Stimulated activated CD4-positive, alpha-beta T cell treated with anti-CD3 and anti-CD28 coated beads, Interleukin-2, amount 100 ng/mL, for 48 hours (primary cell): ENCODE measurements around the gene AKR1A1.
"Not testable (repeated sequence)": the region's sequence is repeated elsewhere in the genome, so short reads cannot be mapped to it uniquely, and the experiment has no call there.

ENCODE experiments used
- DNase-seq, 2 donors: peaks; one replicate each; pipeline ENCODE4 v3.0.0-alpha.2; 2020

AKR1A1 gene

DNA sequence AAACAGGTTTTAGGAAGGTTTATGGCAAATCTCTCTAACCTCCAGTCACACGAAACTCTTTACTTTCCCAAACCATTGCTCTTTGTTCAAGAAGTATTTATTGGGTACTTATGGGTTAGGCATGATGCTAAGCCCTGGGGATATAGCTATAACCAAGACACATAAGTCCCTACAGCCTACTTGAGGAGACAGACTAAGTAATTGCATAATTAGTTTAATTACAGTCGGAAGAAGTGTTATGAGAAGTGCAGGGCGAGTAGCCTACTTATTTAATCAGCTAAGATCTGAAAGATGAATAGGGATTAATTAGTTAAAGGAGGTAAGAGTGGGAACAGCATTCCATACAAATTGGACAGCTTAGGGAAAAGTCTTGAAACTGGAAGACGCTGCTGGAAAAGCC lies 20.0 kb downstream of the AKR1A1 start:
- no peak for DNase-seq

DNA sequence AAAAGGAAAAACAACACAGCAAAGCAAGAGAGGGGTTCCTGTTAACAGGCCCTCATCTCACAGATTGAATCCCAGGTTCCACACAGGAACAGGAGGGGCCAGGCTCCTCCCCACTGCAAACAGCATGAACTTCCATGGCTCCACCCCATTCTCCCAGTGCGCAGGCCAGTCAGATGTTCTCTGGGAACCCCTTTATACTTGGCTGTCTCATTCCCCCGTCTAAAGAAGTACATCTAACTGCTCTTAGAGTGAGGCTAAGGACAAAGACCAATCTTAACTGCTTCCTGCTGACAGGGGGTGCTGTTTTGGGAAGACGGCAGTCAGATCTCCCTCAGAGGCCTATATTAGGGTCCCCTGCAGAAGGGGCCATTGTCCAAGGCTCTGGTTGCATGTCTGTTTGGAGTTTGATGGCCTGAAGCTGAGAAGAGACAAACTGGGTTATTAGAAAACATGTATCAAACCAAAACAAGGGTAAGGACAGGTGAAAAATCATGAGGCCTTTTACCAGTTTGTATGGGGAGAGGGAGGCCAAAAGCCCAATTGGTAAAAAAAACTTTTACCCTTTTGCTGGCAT lies 22.7 kb downstream of the AKR1A1 start:
- no peak for DNase-seq

DNA sequence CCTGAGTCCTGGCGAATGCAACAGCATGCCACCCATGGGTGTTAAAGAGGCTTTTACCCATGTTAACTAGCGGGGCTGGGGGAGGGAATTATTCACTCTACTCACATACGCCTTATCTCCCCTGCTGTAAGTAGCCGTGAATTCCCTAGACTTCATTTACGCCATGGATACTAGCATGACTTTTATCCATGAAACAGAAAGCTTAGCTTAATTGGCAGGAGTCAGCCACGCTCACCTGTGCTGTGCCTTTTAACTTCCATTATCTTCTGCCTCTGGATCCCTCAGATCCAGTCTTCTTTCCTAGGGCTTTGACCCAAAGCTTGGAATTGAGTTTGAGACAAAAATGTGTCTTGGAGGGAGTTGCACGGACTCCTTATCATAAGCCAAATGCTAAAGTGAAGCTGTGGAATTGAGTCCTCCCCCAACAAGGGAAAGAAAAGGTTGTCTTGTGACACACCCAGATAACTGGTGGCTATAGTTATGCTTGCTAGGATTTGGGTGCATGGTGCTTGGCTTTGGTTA lies 23.5 kb downstream of the AKR1A1 start:
- DNase-seq = no peak

DNA sequence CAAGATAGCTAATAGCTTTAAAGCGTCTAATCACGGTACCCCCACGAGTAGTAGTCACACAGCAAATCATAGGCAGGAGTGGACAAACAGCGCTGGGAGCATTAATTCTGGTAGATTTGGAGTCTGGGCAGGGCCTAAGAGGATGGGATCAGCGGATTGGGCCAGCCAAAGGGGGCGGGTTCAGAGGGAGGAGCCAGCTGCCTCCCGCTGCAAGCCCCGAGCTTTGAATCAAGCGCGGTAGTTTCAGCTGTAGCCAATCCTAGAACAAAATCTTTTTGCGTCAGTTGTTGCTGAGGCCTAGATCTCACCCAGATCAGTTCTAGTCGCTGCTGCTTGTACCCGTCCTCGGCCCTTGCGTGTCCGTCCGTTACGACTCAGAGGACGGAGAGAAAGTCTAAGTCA lies 32.6 kb downstream of the AKR1A1 start:
- DNase-seq = peak; percentile 87

DNA sequence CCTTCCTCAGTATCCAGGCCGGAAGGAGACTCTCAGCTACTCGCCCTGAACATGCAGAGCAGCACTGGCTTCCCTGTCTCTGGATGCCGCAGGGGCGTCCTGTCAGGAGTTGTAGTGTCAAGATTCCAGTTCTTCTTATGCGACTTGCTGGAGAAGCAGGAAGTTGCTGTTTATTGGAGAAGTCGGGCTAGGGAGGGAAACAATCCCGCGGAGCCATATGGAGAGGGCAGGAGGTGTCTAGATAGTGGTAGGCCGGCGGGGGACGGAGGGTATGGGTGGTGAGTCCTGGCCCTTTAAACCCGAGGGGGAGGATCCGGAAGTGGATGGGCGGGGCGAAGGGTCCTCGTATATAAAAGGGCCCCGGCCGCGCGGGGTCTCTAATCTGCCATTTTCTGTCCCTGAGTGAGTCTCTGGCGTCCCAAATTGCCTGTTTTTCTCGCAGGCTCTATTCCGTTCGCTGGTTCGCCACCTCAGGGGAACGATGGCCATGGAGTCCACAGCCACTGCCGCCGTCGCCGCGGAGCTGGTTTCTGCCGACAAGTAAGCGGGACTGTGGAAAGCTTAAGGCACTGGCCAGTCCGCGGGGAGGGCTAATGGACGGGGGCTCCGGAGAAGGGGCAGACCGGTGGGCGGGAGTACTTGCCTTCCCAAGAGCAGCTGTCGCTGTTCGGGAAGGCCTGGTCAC lies 33.2 kb downstream of the AKR1A1 start, which contains the start of gene NASP:
NASP (plus strand) TSS at position 376 of the 685 bp plus-strand sequence; CDS start at position 482, 106 bp downstream.
- DNase-seq = peak; percentile 94 to 96

DNA sequence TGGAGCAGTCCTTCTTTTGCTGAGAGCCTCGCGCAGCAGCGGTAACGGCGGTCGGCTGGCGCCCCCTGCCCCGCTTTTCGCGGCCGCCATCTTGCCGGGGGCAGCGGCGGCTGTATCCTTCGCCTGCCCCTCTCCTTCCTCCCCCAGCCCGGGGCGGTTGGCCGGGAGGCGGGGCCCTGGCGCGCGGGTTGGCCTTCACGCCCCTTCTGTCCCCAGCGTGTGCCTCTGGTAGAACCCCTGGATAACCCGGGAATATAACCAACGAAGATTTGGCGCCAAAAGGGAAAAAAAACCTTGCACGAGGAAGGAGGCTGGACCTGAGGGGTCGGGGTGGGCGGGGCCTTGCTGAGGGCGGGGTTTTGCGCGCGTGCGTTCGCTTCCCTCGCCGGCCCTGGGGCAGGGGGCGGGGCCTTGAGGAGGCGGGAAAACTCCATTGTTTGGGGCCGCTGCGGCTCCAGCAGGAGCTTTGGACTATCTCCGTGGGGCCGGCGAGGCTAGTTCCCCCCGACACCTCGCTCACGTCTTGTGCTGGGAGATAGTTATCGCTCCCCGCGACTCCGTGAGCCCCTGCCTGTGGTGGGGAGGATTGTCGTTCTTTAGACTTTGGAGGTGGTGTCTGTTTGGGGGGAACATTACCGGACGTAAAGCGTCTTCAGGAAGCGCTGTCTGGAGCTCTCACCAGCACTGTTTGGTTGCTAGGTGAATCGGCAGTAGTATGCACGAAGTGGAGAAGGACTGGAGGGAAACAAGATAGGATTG lies 33.9 kb downstream of the AKR1A1 start:
- DNase-seq = peak; percentile 83 to 86

DNA sequence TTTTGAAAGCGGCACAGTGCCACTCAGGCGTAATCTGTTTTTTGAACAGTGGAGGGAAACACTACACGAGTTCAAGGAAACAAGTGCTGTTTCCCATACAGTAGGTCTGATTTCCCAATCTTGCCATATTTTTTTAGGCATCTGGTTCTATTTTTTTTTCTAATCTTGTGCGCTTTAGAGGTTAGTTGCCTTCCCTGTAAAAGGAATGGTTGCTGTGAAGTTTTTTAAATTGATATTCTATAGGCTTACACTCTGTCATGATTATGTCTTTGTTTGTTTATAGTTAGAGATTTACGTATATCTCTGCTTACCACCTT lies 34.4 kb downstream of the AKR1A1 start:
- DNase-seq = no peak

DNA sequence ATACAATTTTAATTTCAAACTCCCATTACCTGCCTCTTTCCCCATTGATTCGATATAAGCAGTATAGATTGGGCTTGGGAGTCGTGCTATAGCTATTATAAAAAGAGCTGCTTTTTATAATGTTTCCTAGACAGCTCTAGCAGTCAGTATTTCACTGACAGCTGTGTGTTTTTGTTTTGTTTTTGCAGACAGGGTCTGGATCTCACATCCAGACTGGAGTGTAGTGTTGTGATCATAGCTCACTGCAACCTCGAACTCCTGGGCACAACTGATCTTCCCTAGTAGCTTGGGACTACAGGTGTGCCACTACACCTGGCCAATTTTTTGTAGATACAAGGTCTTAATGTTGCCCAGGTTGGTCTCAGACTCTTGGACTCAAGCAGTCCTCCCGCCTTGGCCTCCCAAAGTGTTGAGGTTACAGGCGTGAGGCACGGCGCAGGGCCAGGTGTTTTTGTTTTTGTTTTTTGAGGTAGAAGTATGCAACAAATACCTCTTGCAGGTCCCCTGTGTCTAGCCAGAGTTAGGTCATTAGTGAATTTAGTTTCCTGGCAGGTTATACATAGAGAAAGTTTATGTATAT lies 35.0 kb downstream of the AKR1A1 start:
- no peak for DNase-seq

DNA sequence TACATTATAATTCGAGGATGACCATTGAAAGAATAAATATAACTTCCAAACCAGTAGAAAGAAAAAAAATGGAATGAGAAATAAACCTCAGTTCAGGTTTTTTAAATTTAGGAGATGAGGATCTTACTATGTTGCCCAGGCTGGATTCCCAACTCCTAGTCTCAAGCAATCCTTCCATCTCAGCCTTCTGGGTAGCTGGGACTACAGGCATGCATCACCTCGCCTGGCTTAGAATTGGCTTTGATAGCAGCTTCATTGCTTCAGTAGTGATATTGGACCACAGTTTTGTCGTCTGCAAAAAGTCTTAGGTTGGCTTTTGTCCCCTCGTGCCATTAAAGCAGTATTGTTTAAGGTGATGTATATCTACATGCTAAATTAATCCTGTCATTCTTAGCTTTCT lies 36.1 kb downstream of the AKR1A1 start:
- no peak for DNase-seq

DNA sequence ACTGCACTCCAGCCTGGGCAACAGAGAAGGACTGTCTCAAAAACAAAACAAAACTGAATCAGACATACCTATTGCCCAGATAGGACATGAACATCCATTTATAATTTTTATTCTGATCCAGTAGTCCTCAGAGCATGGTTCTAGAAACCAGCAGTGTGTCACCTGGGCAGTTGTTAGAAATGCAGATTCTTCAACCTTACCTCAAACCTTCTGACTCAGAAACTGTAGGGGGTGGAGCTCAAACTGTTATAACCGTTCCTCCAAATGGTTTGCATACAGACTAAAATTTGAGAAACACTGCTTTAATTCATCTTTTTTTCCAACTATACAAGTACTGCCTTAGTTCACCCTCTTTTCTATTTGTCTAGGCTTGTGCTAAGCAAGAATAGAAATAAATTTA lies 39.2 kb downstream of the AKR1A1 start:
- no peak for DNase-seq

DNA sequence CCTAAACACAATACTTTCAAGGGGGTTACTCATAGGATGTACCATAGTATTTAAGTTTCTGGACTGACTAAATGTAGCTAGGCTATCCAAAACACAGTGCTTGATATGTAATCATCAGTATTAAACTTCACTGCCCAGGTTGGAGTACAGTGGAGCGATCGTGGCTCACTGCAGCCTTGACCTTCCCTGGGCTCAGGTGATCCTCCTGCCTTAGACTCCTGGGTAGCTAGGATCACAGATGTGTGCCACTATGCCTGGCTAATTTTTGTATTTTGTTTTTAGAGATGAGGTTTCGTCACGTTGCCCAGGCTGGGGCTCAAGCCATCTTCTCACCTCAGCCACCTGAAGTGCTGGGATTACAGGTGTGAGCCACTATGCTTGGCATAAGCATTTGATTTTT lies 43.8 kb downstream of the AKR1A1 start:
- DNase-seq = no peak

DNA sequence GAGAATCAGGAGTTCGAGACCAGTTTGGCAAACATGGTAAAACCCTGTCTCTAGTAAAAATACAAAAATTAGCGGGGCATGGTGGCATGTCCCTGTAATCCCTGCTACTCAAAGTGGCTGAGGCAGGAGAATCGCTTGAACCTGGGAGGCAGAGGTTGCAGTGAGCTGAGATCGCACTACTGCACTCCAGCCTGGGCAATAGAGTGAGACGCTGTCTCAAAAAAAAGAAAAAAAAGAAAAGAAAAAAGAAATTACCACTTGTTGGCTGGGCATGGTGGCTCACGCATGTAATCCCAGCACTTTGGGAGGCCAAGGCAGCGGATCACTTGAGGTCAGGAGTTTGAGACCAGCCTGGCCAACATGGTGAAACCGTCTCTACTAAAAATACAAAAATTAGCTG lies 46.1 kb downstream of the AKR1A1 start:
- DNase-seq = not testable (repeated sequence)

DNA sequence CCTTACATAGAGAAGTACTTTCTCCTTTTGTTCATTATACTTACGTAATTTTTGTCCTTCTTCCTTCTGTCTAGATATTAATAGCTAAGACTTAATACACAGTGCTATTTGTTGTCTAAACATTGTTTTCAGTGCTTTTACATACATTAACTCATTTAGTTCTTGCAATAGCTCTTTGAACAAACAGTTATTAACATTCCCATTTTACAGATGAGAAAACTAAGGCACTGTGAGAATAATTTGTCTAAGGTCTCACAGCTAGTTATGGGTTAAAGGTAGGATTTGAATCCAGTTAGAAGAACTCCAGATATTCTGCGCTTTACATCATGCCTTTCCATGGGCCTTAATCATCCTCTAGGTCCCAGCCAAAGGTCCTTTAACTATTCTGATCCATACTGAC lies 53.6 kb downstream of the AKR1A1 start:
- DNase-seq = no peak

DNA sequence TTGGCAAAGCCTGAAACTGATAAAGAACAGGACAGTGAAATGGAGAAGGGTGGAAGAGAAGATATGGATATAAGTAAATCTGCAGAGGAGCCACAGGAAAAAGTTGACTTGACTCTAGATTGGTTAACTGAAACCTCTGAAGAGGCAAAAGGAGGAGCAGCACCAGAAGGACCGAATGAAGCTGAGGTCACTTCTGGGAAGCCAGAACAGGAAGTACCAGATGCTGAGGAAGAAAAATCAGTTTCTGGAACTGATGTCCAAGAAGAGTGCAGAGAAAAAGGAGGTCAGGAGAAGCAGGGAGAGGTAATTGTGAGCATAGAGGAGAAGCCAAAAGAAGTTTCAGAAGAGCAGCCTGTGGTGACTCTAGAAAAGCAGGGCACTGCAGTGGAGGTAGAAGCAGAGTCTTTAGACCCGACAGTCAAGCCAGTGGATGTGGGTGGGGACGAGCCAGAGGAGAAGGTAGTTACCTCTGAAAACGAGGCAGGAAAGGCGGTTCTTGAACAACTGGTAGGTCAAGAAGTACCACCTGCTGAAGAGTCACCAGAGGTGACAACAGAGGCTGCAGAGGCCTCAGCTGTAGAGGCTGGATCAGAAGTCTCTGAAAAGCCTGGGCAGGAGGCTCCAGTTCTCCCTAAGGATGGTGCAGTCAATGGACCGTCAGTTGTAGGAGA lies 56.9 kb downstream of the AKR1A1 start:
- no peak for DNase-seq

DNA sequence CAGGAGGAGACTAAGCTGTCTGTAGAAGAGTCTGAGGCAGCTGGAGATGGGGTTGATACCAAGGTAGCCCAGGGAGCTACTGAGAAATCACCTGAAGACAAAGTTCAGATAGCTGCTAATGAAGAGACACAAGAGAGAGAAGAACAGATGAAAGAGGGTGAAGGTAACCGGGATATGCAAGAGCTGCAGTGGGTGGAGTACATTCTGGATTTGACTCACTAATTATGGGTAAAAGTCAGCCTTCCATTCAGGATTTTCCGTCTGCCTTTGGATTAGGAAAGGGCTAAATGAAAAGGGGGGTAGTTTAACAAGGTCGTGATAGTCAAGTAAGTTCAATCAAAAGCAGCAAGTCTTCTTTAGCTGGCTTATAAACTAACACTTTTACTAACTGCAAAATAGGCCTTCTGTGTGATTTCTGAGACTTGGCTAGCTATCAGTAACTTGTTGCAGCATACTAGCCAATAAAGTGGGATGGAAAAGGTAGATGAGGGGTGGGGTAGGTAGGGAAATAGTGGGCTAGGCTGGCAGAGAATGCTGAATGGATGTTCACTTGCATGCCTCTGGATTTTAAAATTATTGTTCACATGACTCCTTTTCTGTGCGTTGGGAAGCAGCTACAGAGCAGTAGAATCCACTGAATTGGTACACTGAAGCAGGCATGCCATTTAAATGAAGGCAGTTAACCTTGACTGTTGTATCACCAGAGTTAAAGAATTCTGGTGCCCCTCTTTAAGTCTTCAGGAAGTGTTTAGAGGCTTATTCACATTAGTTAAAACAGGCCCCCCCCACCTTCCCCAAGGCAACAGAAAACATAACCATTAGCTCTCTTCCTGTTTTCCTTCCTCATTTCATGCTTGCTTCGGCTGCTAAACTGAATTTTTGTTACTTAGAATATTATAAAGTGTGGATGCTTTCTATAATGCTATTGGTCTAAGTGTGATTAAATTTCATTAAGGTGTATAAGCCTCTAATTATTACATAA lies 57.8 kb downstream of the AKR1A1 start:
- no peak for DNase-seq

DNA sequence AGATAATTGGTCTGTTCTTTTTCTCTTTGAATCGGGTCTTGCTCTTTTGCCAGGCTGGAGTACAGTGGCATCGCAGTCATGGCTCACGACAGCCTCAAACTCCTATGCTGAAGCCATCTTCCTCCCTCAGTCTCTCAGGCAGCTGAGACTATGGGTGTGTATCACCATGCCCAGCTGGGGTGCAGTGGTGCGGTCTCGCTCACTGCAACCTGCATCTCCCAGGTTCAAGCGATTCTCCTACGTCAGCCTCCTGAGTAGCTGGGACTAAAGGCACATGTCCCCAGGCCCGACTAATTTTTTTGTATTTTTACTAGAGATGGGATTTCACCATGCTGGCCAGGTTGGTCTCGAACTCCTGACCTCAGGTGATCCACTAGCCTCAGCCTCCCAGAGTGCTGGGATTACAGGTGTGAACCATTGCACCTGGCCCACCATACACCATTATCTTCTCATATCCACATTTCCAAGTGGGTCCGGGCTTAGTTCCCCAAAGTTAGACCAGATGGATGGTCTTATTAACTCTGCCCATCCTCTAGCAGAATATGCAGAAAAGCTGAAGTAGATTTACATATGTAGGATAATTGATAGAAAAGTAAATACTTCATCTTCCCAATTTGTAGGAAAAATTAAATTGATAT lies 60.1 kb downstream of the AKR1A1 start:
- no peak for DNase-seq

DNA sequence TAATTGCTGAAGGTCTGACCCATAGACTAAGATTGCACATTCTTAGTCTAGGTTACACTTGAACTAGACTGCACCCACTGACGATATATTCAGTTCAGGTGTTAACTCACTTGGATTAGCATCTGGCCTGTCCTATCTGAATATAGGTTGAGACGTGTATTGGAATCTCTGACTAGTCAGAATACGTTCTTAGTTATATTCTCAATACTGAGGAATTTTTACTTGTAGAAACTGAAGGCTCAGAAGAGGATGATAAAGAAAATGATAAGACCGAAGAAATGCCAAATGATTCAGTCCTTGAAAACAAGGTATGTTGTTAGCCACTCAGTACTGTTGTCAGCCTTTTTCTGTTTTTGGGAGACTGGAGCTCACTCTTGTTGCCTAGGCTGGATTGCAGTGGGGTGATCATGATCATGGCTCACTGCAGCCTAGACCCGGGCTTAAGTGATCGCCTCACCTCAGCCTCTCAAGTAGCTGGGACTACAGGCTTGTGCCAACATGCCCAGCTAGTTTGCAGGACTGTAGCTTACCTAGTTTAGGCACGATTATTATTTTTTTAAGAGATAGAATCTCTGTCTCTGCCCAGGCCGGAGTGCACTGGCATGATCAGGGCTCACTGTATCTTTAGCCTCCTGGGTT lies 62.4 kb downstream of the AKR1A1 start:
- no peak for DNase-seq

DNA sequence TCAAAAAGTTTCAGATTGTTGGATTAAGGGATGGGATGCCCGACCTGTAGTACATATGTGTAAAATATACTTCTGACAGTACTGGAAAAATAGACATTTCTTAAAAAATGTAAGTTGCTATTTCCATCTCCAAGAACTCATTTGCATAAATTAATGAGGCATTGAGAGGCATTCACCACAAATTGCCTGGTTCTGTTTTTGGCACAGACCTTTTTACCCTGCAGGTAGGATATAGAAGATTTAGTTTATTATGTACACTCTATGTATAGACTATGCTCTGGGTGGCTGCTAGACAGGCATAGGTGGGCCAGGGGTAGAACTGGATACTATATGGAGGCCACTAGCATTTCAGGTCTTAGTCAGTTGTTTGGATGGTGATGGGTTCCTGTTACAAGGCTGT lies 65.3 kb downstream of the AKR1A1 start:
- DNase-seq = no peak

DNA sequence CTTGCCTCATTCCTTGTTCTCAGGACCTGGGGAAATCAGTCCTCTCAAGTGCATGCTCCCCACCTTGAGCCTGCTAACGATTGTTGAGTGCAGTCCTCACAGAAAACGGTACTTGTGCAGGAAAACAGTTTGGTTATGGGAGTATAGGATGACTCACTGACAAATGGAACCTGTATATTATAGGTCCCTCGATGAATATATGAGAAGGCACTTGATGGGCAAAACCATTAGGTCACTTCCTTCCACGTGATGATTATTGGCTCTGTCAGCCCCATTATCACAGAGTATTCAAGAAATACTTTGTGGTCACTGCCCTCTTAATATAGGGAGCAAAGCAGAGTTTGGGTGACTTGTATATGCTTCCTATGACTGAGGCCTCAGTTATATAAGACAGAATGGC lies 67.0 kb downstream of the AKR1A1 start:
- no peak for DNase-seq

DNA sequence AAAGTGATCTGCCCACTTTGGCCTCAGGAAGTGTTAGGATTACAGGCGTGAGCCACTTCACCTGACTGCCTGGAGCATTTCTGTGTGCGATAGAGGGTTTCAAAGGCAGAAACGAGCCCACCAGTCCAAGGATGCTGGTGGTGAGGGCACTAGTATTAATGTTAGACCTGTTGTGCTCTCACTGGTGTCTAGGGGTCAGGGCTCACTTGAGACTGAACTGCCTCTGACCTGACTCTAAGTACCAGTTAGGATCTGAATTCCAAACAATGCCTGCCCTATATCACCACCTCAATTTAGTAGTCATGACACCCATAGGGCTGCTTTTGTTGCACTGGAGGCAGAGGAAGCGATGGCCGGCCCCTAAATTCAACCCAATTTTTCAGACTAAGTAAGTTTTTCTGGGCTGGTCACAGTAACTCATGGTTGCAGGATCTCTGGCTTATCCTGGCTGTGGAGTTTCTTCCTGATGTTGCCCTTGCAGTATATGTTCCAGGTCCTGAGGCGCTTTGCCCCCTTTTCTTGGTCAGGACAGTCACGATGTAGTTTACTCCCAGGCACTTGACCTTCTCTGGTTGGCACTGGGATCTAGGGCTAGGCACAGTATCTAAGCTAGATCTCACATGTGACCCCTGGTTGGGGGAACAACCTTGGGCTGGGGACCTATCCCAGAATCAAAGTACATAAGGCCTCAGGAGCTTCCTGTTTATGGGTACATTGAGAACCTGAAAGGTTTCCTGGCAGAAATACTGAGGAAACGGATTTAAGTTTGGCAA lies 68.7 kb downstream of the AKR1A1 start:
- DNase-seq = no peak
